ENCODE data around the gene GPT2.
"Not testable (repeated sequence)": the region's sequence is repeated elsewhere in the genome, so short reads cannot be mapped to it uniquely, and the experiment has no call there.

DNA sequence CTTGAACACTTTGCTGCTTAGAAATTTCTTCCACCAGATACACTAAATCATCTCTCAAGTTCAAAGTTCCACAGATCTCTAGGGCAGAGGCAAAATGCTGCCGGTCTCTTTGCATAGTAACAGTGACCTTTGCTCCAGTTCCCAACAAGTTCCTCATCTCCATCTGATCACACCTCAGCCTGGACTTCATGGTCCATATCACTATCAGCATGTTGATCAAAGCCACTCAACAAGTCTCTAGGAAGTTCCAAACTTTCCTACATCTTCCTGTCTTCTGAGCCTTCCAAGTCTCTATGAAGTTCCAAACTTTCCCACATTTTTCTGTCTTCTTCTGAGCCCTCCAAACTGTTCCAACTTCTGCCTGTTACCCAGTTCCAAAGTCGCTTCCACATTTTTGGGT is 15.3 kb upstream of the GPT2 start:
- TF ChIP-seq, protein P1, sequence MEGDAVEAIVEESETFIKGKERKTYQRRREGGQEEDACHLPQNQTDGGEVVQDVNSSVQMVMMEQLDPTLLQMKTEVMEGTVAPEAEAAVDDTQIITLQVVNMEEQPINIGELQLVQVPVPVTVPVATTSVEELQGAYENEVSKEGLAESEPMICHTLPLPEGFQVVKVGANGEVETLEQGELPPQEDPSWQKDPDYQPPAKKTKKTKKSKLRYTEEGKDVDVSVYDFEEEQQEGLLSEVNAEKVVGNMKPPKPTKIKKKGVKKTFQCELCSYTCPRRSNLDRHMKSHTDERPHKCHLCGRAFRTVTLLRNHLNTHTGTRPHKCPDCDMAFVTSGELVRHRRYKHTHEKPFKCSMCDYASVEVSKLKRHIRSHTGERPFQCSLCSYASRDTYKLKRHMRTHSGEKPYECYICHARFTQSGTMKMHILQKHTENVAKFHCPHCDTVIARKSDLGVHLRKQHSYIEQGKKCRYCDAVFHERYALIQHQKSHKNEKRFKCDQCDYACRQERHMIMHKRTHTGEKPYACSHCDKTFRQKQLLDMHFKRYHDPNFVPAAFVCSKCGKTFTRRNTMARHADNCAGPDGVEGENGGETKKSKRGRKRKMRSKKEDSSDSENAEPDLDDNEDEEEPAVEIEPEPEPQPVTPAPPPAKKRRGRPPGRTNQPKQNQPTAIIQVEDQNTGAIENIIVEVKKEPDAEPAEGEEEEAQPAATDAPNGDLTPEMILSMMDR (IDR thresholded peaks at IDR 0.05; ENCODE audit: low read depth, low read length, poor library complexity, severe bottlenecking) = not testable (repeated sequence)
- not testable (repeated sequence) for TF ChIP-seq EZH2phosphoT487 (IDR thresholded peaks at IDR 0.05; ENCODE audit: borderline replicate concordance, low read length)

Measured in DOHH2 (cell line).